Transverse colon (tissue), 4 donors: ENCODE results near the gene NOTCH1.

Experiments used
- CTCF ChIP-seq, 5 experiments: fragments of 200-600 bp in 3 of 5; fragments of 450-650 bp in 2 of 5; sonication (generic) in 3 of 5; IDR thresholded peaks; 1 replicate in 2 of 5; 2 replicates in 3 of 5; pipeline ENCODE4 v1.5.1; 2016 to 2017; ENCODE audit warnings: antibody characterized with exemption in 5 of 5, inconsistent platforms in 3 of 5, mild to moderate bottlenecking in 2 of 5, moderate library complexity in 1 of 5
- POLR2AphosphoS5 ChIP-seq, 3 donors: sonication (generic); formaldehyde crosslinking; IDR thresholded peaks; one replicate each; pipeline ENCODE4 v1.6.1; 2016; ENCODE audit warnings: antibody characterized with exemption in 3 of 3

GRCh38 chr9:136448655-136449054 lies 97.2 kb downstream of the NOTCH1 start:
- TF ChIP-seq CTCF (IDR thresholded peaks at IDR 0.05) (no peak), POLR2AphosphoS5 (IDR thresholded peaks at IDR 0.05) (no peak)
